ENCODE results near the gene HSF4.

The HSF4 gene

GRCh38 chr16:67202956-67203493, 38.5 kb downstream of the HSF4 start:
- no peak for DNase-seq

GRCh38 chr16:67204076-67204475, 39.5 kb downstream of the HSF4 start:
- no peak for DNase-seq

DNA sequence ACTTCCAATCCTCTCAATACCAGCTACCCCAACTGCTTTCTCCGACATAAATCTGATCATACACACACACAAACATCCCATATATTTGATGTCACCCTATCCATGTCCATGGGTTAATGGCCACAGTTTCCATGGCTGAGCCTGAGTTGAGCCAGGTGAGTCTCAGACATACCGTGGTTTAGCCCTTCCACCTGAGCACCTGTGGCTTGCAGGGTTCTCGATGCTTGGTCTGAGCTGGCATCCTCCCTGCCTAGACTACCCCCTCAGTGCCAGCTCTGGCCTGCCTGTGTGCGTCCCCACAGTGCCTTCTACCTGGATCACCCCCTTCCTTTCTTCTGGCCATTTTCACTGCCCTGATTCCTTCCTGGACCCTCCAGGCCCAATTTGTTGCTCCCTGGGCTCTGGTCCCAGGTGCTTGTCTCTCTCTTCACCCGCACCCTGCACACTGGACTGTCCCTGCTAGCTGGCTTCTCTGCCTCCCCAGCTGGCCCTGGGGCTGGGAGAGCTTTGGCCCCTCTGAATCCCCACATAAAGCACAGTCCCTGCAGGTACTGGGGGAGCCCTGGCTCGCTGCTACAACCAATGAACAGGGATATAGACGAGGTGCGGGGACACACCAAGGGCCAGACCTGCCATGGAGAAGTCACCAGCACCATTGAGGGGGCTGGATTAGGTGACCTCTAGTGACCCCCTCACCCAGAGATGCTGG, 41.7 kb downstream of the HSF4 start:
- DNase-seq = no peak

GRCh38 chr16:67206838-67207248, 42.3 kb downstream of the HSF4 start:
- no peak for DNase-seq

DNA sequence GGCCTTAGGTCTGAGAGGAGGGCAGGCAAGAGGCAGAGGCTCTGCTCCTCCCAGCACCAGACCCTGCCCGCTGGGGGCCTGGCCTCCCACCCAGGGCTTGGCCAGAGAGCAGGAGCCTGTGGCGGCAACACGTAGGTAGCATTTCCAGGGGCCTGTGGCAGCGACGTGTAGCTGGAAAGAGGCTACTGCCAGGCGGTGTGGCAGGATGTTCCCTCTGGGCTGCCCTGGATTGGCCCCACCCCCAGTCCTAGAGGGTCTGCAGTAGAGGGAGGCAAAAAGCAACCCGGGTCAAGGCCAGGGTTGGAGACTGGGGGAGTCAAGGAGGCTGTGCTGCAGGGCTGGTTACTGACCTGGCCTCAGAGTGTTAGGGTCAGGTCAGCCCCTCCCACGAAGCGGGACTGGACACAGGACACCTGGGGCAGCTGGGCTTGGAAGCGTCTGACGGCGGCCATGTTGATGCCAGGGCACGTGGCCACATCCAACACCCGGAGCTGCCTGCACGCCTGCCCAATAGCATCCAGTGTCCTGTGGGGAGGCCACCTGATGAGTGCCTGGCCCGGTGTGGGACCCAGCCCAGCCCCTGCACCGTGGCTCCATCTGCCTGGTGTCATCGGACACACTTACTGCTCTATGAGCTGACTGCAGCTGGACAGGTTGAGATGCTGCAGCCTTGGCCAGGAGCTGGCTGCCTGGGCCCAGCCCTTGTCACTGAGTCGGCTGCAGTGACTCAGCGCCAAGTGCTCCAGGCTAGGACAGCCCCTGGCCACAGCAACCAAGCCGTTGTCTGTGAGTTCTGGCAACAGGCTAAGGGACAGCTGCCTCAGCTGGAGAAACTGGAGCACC, 42.9 kb downstream of the HSF4 start:
- no peak for DNase-seq

DNA sequence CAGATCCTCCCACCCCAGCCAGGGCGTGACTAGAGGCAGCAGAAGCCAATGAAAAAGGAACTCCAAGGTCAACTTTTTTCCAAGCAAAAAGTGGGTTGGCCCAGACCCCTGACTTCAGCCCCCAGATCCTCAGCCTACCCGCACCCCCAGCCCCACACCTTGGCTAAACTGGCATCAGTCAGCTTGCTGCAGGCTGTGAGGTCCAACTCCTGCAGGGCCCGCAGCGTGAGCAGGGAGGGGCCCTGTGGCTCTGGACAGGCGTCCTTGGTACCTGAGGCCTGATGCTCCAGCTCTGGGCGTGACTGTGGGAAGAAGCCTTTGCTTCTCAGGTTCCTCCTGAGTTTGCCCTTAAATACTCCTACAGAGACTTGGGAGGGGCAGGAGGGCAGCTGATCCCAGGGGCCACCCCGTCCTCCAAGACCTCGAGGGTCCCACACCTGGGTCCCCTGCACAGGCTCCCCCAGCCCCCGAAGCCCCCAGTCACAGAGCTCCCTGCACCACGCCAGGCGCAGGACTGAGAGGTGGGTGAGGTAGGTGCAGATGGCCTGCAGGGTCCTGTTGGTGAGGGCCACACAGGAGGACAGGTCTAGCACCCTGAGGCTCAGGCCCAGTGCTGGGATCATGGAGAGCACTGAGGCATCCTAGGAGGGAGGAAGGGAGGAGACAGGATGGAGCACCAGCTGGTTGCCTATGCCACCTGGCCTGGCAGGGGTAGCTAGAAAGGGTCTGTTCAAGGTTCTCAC, 43.8 kb downstream of the HSF4 start:
- no peak for DNase-seq

DNA sequence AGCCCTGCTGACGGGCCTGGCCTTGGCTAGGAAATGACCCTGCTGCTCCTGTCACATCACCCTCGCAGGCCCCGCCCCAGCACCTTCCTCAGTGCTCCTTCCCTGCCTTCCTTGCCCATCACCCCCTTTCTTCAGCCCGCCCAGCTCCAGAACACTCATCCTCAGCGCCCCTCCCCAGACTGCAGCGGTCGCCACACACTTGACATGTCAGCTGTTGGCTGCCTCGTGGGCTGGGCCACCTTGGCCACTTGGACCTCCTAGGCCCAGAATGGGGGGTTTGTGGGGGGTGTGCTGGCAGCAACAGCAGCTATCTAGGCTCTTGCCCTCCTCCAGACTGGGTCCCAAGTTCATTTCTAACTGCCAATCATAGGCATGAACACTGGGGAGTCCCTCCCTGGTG, 45.0 kb downstream of the HSF4 start:
- no peak for DNase-seq

DNA sequence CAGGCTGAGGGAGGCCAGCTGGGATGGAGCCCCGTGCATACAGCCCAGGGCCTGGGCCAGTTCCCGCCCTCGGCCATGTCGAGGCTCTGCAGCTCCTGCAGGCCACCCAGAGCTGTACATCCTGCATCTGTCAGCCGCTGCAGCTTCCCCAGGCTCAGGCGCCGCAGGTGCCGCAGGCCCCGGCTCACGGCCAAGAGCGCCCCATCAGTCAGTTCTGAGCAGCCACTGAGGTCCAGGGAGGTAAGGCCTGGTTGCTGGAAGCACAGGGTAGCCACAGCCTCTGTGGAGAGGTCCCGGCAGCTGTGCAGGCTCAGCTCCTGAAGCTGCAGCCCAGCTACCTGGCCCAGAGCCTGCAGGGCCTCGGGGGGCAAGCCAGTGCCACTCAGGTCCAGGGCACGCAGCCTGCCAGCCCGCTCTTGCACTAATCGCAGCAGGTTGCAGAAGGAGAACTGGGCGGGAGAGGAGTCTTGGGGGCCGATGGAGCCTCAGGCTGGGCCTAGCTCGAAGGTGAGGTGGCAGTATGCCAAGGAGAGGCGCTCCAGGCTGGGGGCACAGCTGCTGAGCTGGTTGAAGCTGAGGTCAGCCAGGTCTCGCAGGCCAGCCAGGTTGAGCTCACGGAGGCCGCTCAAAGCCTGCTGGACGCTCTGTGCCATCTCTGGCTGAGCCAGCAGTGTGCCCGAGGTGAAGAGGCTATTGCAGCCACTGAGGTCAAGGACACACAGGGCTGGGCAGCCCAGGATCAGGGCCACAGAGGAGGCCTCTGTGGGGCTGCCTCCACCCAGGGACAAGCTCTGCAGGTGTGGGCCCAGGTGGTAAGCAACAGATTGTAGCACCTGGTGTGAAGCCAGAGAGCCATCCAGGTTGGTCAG, 45.8 kb downstream of the HSF4 start:
- DNase-seq = no peak

- DNase-seq = no peak
These were observed 47.1 kb downstream of the HSF4 start for GRCh38 chr16:67211674-67212073.

DNA sequence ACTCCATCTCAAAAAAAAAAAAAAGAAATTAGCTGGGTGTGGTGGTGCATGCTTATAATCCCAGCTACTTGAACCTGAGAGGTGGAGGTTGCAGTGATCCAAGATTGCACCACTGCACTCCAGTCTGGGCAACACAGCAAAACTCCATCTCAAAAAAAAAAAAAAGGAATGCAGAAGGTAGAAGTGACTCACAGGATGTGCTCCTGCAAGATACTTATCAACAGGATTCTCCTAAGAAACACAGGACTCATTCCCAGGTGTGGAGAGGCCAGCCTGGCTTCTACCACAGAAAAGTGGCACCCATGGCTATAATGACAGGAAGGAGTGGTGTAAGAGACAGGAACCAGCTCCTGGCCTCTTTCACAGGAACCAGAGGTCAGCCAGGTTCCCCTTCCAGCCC, 48.2 kb downstream of the HSF4 start:
- DNase-seq = no peak

- no peak for DNase-seq
These were observed 48.9 kb downstream of the HSF4 start for GRCh38 chr16:67213197-67214019.

GRCh38 chr16:67215706-67216105, 51.2 kb downstream of the HSF4 start:
- no peak for DNase-seq

DNA sequence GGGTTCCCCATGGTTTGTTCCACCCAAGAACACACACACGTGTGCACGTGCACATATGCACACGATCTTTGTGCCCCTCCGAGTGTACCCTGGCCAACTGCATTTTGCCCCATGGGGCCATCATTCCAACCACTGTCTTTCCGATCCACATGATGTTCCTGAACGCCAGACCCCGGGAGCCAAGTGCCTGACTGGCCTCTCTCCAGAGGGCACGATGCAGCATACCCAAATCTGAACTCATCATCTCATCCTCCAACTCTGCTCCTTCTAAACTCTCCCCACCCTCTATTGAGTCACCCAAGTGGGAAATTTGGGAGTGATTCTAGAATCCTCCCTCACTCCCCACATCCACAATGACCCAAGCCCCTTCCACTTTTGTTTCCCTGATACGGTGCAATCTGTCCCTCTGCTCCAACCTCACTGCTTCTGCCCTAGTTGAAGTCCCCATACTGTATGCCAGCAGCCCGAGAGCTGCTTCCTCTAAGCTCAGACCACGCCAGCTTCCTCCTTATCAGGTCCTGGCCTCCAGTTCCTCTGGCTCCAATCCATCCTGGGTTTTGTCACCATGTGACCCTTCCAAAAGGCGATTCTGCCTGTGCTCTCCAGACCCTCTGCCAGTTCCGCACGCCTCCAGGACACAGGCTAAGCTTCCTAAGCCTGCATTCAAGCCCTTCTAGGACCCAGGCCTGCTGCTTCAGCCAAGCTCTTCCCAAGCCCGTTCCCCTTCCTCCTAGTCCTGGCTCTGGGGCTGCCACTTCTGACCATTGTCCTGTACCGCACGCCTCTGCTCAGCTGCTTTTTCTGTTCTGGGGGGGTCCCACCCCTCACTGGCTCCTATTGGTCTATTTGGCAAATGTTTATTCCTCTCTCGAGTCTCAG, 52.3 kb downstream of the HSF4 start:
- DNase-seq = no peak
